RWPE1 (cell line): ENCODE measurements around the gene ABCA6.

ENCODE experiments used
- CTCF ChIA-PET: fragments of 350-600 bp; sonication (Branson Sonifier 250); formaldehyde crosslinking; extraction: SDS; loops from one replicate; lab custom pipeline; 2021; lab: Yijun Ruan, JAX
- POLR2A ChIA-PET: fragments of 400-600 bp; formaldehyde crosslinking; extraction: SDS; loops from one replicate; lab custom pipeline; 2020; ENCODE audit warnings: antibody characterized with exemption; ENCODE audit not compliant: low non-redundant PET; lab: Yijun Ruan, JAX
- DNase-seq: peaks from one replicate; pipeline ENCODE4 v3.0.0; 2012; ENCODE audit warnings: low spot score
- H3K27ac ChIP-seq: fragments of 450-650 bp; 2 replicates; pipeline ENCODE4 v1.5.1; 2017
- TF ChIP-seq, protein P1 (sequence below): fragments of 450-650 bp; conservative IDR thresholded peaks from 2 replicates; pipeline ENCODE4 v1.5.1; 2017; ENCODE audit warnings: low read depth, mild to moderate bottlenecking

The ABCA6 gene

DNA sequence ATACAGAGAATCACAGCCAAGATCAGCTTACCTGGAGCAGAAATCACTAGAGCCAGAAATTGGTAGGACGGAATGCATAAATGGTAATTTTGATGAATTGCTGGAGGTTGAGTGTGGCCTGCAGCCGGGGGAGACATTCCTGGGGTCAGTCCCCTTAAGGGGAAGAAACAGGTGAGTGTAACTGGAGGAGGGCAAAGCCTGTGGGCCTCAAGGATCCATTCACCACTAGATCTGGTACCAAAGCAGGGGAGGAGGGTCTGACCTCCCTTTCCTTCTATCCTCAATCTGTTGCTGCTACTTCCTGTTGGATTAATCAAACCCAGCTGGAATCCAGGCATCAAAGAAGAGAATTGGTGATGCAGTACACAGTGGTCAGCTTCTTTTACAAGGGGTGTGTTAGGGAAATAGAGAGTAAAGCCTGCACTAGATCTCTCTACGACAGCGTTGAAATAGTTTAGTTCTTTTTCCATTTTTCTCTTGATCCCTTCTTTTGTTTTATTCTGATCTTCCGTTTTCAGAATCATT lies 72.4 kb downstream of the ABCA6 start:
- TF ChIP-seq, protein P1, sequence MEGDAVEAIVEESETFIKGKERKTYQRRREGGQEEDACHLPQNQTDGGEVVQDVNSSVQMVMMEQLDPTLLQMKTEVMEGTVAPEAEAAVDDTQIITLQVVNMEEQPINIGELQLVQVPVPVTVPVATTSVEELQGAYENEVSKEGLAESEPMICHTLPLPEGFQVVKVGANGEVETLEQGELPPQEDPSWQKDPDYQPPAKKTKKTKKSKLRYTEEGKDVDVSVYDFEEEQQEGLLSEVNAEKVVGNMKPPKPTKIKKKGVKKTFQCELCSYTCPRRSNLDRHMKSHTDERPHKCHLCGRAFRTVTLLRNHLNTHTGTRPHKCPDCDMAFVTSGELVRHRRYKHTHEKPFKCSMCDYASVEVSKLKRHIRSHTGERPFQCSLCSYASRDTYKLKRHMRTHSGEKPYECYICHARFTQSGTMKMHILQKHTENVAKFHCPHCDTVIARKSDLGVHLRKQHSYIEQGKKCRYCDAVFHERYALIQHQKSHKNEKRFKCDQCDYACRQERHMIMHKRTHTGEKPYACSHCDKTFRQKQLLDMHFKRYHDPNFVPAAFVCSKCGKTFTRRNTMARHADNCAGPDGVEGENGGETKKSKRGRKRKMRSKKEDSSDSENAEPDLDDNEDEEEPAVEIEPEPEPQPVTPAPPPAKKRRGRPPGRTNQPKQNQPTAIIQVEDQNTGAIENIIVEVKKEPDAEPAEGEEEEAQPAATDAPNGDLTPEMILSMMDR, result no peak
- CTCF ChIA-PET, result interaction anchor here (0.6 kb wide), 1 partner anchor 123 kb away, joined by 3 read pairs; no protein-coding TSS in a partner anchor
- POLR2A ChIA-PET, result no interaction called here
- no peak overlapping the region for H3K27ac ChIP-seq
- no peak for DNase-seq

DNA sequence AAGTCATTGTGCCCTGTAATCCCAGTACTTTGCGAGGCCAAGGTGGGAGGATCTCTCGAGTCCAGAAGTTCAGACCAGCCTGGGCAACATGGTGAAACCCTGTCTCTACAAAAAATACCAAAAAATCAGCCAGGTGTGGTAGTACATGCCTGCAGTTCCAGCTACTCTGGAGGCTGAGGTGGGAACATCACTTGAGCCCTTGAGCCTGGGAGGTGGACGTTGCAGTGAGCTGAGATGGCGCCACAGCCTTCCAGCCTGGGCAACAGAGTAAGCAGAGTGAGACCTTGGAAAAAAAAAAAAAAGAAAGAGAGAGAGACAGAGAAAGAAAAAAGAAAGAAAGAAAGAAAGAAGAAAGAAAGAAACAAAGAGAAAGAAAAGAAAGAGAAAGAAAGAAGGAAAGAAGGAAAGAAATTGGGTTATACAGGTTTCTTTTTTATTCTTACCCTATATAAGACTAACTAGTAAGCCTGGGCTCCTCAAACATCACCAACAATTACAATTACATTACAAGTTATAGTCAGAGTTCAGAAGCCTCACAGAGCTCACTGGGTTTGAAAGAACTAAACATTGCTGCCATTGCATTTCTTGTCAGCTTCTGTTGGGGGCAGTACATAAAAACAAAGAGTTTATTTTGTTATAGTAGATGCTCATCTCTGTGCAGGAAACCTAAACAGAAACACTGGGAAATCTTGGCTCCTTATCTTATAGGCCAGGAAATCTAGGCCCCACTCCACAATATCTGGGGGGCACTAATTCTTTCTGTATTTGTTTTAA lies 74.2 kb downstream of the ABCA6 start:
- TF ChIP-seq, protein P1, result no peak
- ChIA-PET POLR2A (no interaction called here), CTCF (no interaction called here)
- no peak overlapping the region for H3K27ac ChIP-seq
- no peak for DNase-seq

DNA sequence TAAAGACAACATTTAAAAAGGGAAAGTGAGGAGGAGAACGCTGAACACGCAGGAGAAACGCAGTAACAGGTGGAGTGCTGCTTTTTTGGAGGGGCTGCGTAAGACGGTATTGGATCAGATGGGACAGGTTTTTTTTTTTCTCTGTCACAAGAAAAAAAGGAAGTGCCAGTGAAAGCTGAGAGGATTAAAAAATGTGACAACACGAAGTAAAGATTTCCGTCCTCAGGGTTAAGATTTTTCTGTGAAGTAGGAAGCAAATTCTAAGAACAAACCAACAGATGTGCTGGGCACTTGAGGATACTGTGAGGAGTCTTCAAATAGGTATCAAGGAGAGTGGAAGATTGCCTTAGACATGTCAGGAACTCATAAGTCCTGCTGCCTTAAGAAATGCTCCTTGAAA lies 75.2 kb downstream of the ABCA6 start:
- no peak for DNase-seq
- CTCF ChIA-PET, result no interaction called here
- H3K27ac ChIP-seq, result no peak overlapping the region
- POLR2A ChIA-PET, result no interaction called here
- TF ChIP-seq, protein P1, result no peak

DNA sequence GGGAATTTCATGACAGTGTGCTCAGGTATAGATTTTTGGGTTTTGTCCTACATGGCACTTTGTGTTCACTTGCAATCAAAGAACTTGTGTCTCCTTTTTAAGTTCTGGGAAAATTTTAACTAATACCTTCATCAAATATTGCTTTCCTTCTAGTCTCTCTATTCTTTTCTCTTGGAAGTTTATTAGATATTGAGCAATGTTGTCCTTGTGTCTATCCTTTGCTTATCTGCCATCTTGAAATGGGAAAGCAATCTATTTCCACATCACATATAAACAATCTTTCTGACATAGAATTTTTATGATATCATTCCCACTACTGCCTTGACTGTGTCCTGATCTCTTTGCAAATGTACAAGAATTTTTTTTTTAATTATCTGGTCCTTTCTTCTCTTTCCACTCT lies 76.6 kb downstream of the ABCA6 start:
- no peak for DNase-seq
- H3K27ac ChIP-seq, result no peak overlapping the region
- CTCF ChIA-PET, result no interaction called here
- POLR2A ChIA-PET, result no interaction called here
- TF ChIP-seq, protein P1, result no peak

DNA sequence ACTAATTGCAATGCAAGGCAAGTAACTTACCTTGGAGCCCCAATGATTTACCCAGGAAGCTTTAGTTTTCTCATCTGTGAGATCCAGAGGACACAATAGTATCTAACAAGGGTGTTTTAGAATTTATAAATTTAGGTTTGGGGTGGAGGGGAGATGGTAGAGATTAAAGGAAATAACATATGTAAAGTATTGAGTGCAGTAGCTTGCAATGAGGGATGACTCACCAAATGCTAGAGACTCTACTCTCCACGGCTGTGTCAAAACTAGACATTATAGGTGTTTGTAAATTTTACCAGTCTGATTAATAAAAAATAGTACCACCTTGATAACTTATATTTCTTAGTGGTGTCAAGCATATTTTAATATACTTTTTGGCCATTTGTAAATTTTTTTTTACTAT lies 77.2 kb downstream of the ABCA6 start:
- CTCF ChIA-PET, result interaction anchor here (0.6 kb wide), 1 partner anchor 118 kb away, joined by 3 read pairs; no protein-coding TSS in a partner anchor
- POLR2A ChIA-PET, result no interaction called here
- no peak for DNase-seq
- no peak overlapping the region for H3K27ac ChIP-seq
- TF ChIP-seq, protein P1, result no peak

DNA sequence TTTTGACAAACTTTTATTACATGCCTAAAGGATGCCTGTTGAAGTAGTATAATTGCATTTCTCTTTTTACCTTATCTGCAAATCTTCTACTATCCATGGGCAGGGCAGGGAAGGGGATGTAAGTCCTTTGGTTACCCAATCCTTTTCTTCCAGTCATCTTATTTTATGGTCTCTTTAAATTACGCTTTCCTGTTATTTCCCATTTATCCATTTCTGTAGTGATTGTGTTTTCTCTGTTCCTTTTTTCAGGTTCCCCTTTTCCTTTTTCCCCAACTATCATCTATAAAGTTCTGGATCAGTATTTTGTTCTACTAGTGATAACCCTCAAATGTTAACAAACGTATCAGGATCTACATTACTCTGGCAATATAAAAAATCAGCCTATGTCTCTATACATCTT lies 77.7 kb downstream of the ABCA6 start:
- ChIA-PET CTCF (interaction anchor here (0.6 kb wide), 1 partner anchor 119 kb away, joined by 3 read pairs; no protein-coding TSS in a partner anchor), POLR2A (no interaction called here)
- TF ChIP-seq, protein P1, result no peak
- H3K27ac ChIP-seq, result no peak overlapping the region
- no peak for DNase-seq
